ENCODE measurements around the gene SYNGR2.

- TF ChIP-seq CTCF (IDR thresholded peaks at IDR 0.05) (no peak), POLR2A (IDR thresholded peaks at IDR 0.05) (no peak)
Measured at GRCh38 chr17:78126895-78127238, 41.5 kb upstream of the SYNGR2 start.

All from thyroid gland (tissue), 4 donors.